ENCODE data around the gene ZC3H12C.
"Not testable (repeated sequence)": the region's sequence is repeated elsewhere in the genome, so short reads cannot be mapped to it uniquely, and the experiment has no call there.

DNA sequence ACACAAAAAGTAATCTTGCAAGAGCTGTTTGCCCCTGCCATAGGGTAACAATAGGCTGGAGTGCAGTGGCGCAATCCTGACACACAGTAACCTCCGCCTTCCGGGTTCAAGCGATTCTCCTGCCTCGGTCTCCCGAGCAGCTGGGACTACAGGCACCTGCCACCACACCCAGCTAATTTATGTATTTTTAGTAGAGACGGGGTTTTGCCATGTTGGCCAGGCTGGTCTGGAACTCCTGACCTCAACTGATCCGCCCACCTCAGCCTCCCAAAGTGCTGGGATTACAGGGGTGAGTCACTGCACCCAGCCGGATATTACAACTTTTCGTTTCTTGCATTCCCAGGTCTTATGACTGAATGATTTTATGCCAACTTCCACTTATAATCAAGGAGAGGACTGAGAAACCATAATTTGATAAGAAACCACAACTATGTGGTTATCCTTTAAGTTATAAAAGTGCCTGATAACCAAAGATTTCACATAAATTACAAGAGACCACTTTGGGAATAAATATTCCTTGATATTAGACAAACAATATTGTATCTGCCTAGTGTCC, 101.1 kb downstream of the ZC3H12C start:
- not testable (repeated sequence) for TF ChIP-seq GATA1 (IDR thresholded peaks at IDR 0.05; ENCODE audit: low read depth, low read length); POLR2A (IDR thresholded peaks at IDR 0.05; ENCODE audit: low read length)

Data from erythroblast (primary cell).